GM18502 (cell line): ENCODE results near the gene MAGEA12.
"Not testable (repeated sequence)": the region's sequence is repeated elsewhere in the genome, so short reads cannot be mapped to it uniquely, and the experiment has no call there.

Experiments used
- ATAC-seq: cut with Tn5 transposase; IDR thresholded peaks from one replicate; pipeline ENCODE4 v1.9.1; 2021; ENCODE audit warnings: mild to moderate bottlenecking; ENCODE audit not compliant: unreplicated experiment, poor library complexity

Gene MAGEA12

GRCh38 chrX:152759544-152759943 lies 26.0 kb downstream of the MAGEA12 start:
- not testable (repeated sequence) for ATAC-seq

GRCh38 chrX:152761582-152761981 lies 28.0 kb downstream of the MAGEA12 start:
- not testable (repeated sequence) for ATAC-seq

GRCh38 chrX:152766562-152766961 lies 33.0 kb downstream of the MAGEA12 start:
- ATAC-seq, result not testable (repeated sequence)

GRCh38 chrX:152769549-152770289 lies 36.2 kb downstream of the MAGEA12 start, which contains the start of gene MAGEA6:
MAGEA6 (minus strand) TSS chrX:152769689; CDS start chrX:152767650, 2,039 bp downstream.
- not testable (repeated sequence) for ATAC-seq

GRCh38 chrX:152787062-152787461 lies 53.5 kb downstream of the MAGEA12 start:
- peak; percentile 86 for ATAC-seq
